ENCODE results near the gene POR.
"Not testable (repeated sequence)": the region's sequence is repeated elsewhere in the genome, so short reads cannot be mapped to it uniquely, and the experiment has no call there.

POR gene

GRCh38 chr7:75914655-75915415 lies at the start of gene POR:
TSS of gene POR (plus strand) at chr7:75915155. CDS start at chr7:75954002, 38,847 bp downstream.
- peak; percentile 97 for DNase-seq
- Mint-ChIP-seq H3K27me3 (no peaks in the 10 kb centered on the region), H3K9me3 (no peaks in the 10 kb centered on the region), H3K4me3 (peak within 1 kb of the TSS; percentile 87), H3K4me1 (peaks cover 33% of the 10 kb centered on the region), H3K36me3 (ENCODE audit: low read depth) (peaks cover 2% of the 10 kb centered on the region), H3K27ac (peak within 1 kb of the TSS; percentile 88)
- peak; percentile 91 for ATAC-seq

- no peak overlapping the region for H3K4me3 Mint-ChIP-seq
- ATAC-seq, result no peak
- no peak overlapping the region for H3K27ac Mint-ChIP-seq
- no peak for DNase-seq
- no peaks in the 10 kb centered on the region for H3K9me3 Mint-ChIP-seq
- H3K4me1 Mint-ChIP-seq, result peaks cover 36% of the 10 kb centered on the region
- H3K27me3 Mint-ChIP-seq, result peaks cover 21% of the 10 kb centered on the region
- H3K36me3 Mint-ChIP-seq (ENCODE audit: low read depth), result no peaks in the 10 kb centered on the region
Measured at GRCh38 chr7:75866114-75866488, 48.9 kb upstream of the POR start.

- Mint-ChIP-seq H3K9me3 (no peaks in the 10 kb centered on the region), H3K4me1 (peaks cover 37% of the 10 kb centered on the region), H3K27me3 (peaks cover 21% of the 10 kb centered on the region), H3K4me3 (no peak overlapping the region), H3K36me3 (ENCODE audit: low read depth) (no peaks in the 10 kb centered on the region), H3K27ac (peak overlapping the region; percentile 32)
- peak; percentile 45 for ATAC-seq
- peak; percentile 41 for DNase-seq
Measured at GRCh38 chr7:75866489-75867389, 48.2 kb upstream of the POR start.

GRCh38 chr7:75867390-75867717 lies 47.6 kb upstream of the POR start:
- no peak for ATAC-seq
- Mint-ChIP-seq H3K9me3 (no peaks in the 10 kb centered on the region), H3K27ac (peak overlapping the region; percentile 32), H3K27me3 (peaks cover 21% of the 10 kb centered on the region), H3K4me3 (no peak overlapping the region), H3K4me1 (peaks cover 41% of the 10 kb centered on the region), H3K36me3 (ENCODE audit: low read depth) (no peaks in the 10 kb centered on the region)
- no peak for DNase-seq

- DNase-seq (no peak), ATAC-seq (no peak)
- H3K27me3 Mint-ChIP-seq, result peaks cover 21% of the 10 kb centered on the region
- H3K4me1 Mint-ChIP-seq, result peaks cover 42% of the 10 kb centered on the region
- no peaks in the 10 kb centered on the region for H3K36me3 Mint-ChIP-seq (ENCODE audit: low read depth)
- H3K27ac Mint-ChIP-seq, result no peak overlapping the region
- H3K9me3 Mint-ChIP-seq, result no peaks in the 10 kb centered on the region
- no peak overlapping the region for H3K4me3 Mint-ChIP-seq
Measured at GRCh38 chr7:75868153-75868552, 46.8 kb upstream of the POR start.

- Mint-ChIP-seq H3K27ac (peak overlapping the region; percentile 71), H3K4me1 (peaks cover 42% of the 10 kb centered on the region), H3K9me3 (no peaks in the 10 kb centered on the region), H3K4me3 (peak overlapping the region; percentile 12), H3K27me3 (peaks cover 16% of the 10 kb centered on the region), H3K36me3 (ENCODE audit: low read depth) (no peaks in the 10 kb centered on the region)
- no peak for DNase-seq
- peak; percentile 51 for ATAC-seq
Measured at GRCh38 chr7:75869776-75870379, 45.1 kb upstream of the POR start.

GRCh38 chr7:75870557-75871161 lies 44.3 kb upstream of the POR start:
- Mint-ChIP-seq H3K4me1 (peaks cover 42% of the 10 kb centered on the region), H3K9me3 (no peaks in the 10 kb centered on the region), H3K4me3 (no peak overlapping the region), H3K36me3 (ENCODE audit: low read depth) (no peaks in the 10 kb centered on the region), H3K27ac (peak overlapping the region; percentile 71), H3K27me3 (peaks cover 10% of the 10 kb centered on the region)
- peak; percentile 80 for ATAC-seq
- peak; percentile 42 for DNase-seq

- peaks cover 1% of the 10 kb centered on the region for H3K27me3 Mint-ChIP-seq
- no peak overlapping the region for H3K27ac Mint-ChIP-seq
- ATAC-seq (no peak), DNase-seq (no peak)
- peaks cover 33% of the 10 kb centered on the region for H3K4me1 Mint-ChIP-seq
- H3K36me3 Mint-ChIP-seq (ENCODE audit: low read depth), result no peaks in the 10 kb centered on the region
- H3K9me3 Mint-ChIP-seq, result no peaks in the 10 kb centered on the region
- H3K4me3 Mint-ChIP-seq, result no peak overlapping the region
Measured at GRCh38 chr7:75872073-75872782, 42.7 kb upstream of the POR start.

- not testable (repeated sequence) for DNase-seq; H3K27me3 Mint-ChIP-seq; H3K27ac Mint-ChIP-seq; ATAC-seq; H3K36me3 Mint-ChIP-seq (ENCODE audit: low read depth); H3K4me3 Mint-ChIP-seq; H3K9me3 Mint-ChIP-seq
- H3K4me1 Mint-ChIP-seq, result peaks cover 33% of the 10 kb centered on the region
Measured at GRCh38 chr7:75874180-75874579, 40.8 kb upstream of the POR start.

GRCh38 chr7:75875113-75876080 lies 39.6 kb upstream of the POR start:
- ATAC-seq, result no peak
- Mint-ChIP-seq H3K36me3 (ENCODE audit: low read depth) (peaks cover under 1% of the 10 kb centered on the region), H3K9me3 (no peaks in the 10 kb centered on the region), H3K27me3 (no peaks in the 10 kb centered on the region), H3K4me3 (no peak overlapping the region), H3K4me1 (peaks cover 30% of the 10 kb centered on the region), H3K27ac (no peak overlapping the region)
- no peak for DNase-seq

- H3K27ac Mint-ChIP-seq, result no peak overlapping the region
- DNase-seq, result no peak
Measured at GRCh38 chr7:75876126-75876881, 38.7 kb upstream of the POR start.

GRCh38 chr7:75878312-75878768 lies 36.6 kb upstream of the POR start:
- peaks cover 25% of the 10 kb centered on the region for H3K36me3 Mint-ChIP-seq (ENCODE audit: low read depth)
- H3K4me1 Mint-ChIP-seq, result peaks cover 38% of the 10 kb centered on the region
- DNase-seq (no peak), ATAC-seq (peak; percentile 50)
- H3K27me3 Mint-ChIP-seq, result no peaks in the 10 kb centered on the region
- peak overlapping the region; percentile 94 for H3K4me3 Mint-ChIP-seq
- H3K9me3 Mint-ChIP-seq, result no peaks in the 10 kb centered on the region
- H3K27ac Mint-ChIP-seq, result peak overlapping the region; percentile 92

More at GRCh38 chr7:75876126-75876881, 38.7 kb upstream of the POR start:
- Mint-ChIP-seq H3K9me3 (no peaks in the 10 kb centered on the region), H3K36me3 (ENCODE audit: low read depth) (peaks cover 8% of the 10 kb centered on the region), H3K4me3 (no peak overlapping the region), H3K4me1 (peaks cover 29% of the 10 kb centered on the region), H3K27me3 (no peaks in the 10 kb centered on the region)
- no peak for ATAC-seq

Data from activated naive CD8-positive, alpha-beta T cell treated with anti-CD3 and anti-CD28 coated beads, Interleukin-2, amount 50 U/mL, for 24 hours (primary cell).